GM12891 (cell line): ENCODE data around the gene MTA3. TPM values are rescaled to one million over a fixed set of nuclear protein-coding genes. Genes with fewer than 3 reads are reported as not detected.

Experiments
- DNase-seq: peaks from one replicate; pipeline ENCODE4 v3.0.0; 2011; ENCODE audit warnings: low spot score; ENCODE audit not compliant: insufficient read length
- FAIRE-seq: peaks from 2 replicates; lab custom pipeline; 2011; peaks lifted over from hg19 to GRCh38; lab: Jason Lieb, UNC
- PAX5 ChIP-seq: IDR thresholded peaks from 2 replicates; pipeline ENCODE4 v1.6.1; 2011; ENCODE audit warnings: low read length, moderate library complexity, mild to moderate bottlenecking; ENCODE audit not compliant: insufficient read depth, severe bottlenecking
- POLR2A ChIP-seq: IDR thresholded peaks from 2 replicates; pipeline ENCODE4 v1.6.1; 2011; ENCODE audit warnings: low read depth, low read length, control low read depth
- POLR2AphosphoS5 ChIP-seq: IDR thresholded peaks from 2 replicates; pipeline ENCODE4 v1.6.1; 2011; ENCODE audit warnings: low read depth, low read length, control low read depth
- POU2F2 ChIP-seq: IDR thresholded peaks from 2 replicates; pipeline ENCODE4 v1.6.1; 2011; ENCODE audit warnings: low read depth, mild to moderate bottlenecking, control low read depth, low read length, moderate library complexity
- SPI1 ChIP-seq: IDR thresholded peaks from 2 replicates; pipeline ENCODE4 v1.6.1; 2011; ENCODE audit warnings: low read depth, low read length, control low read depth
- TAF1 ChIP-seq: IDR thresholded peaks from 2 replicates; pipeline ENCODE4 v1.6.1; 2011; ENCODE audit warnings: low read depth, low read length, control low read depth
- polyA plus RNA-seq: library from polyadenylated mRNA; unstranded; fragments of >200 nt; gene quantifications from one replicate; pipeline ENCODE4 v1.2.1, GENCODE V29; 2012; ENCODE audit warnings: low read depth, missing spikeins, inconsistent platforms; ENCODE audit not compliant: missing spikeins

Gene MTA3
- 34.3 TPM for polyA plus RNA-seq

DNA sequence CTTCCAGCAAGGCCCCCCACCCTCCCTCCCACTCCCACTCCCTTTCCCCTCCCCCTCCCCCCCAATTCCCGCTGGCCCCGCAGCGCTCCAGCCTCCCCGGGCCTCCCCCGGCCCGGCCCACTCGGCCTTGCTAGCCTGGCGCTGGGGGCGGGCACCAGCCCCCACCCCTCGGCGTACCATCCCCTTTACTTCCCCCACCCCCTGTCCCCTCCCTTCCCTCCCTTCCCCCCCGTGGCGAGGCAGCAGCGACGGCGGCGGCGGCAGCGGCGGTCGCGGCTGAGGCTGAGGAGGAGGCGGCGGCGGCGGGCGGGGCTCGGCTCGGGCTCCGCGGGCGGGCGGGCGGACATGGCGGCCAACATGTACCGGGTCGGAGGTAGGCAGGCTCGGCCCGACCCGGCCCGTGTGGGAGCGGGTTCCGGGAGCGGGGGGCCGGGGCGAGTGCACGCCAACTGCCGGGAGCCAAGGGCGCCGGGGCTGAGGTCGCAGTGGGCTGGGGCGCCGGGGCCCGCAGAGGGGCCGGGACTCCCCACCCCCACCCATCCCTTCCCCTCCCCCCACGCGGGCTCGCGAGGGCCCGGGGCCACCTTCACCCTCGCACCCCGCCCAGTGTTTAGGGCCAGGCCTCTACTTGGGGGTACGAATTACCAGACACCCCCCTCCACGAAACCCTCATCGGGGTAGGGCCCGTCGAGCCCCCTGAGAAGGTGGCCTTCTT is at the start of gene MTA3:
Gene MTA3, plus strand, starts transcription at position 232 of the 715 bp plus-strand sequence. Its CDS starts 114 bp downstream, at position 346.
- TF ChIP-seq POLR2A (no peak), PAX5 (no peak), TAF1 (no peak), SPI1 (no peak), POLR2AphosphoS5 (no peak), POU2F2 (no peak)
- FAIRE-seq (peak; percentile 9), DNase-seq (peak; percentile 43)

DNA sequence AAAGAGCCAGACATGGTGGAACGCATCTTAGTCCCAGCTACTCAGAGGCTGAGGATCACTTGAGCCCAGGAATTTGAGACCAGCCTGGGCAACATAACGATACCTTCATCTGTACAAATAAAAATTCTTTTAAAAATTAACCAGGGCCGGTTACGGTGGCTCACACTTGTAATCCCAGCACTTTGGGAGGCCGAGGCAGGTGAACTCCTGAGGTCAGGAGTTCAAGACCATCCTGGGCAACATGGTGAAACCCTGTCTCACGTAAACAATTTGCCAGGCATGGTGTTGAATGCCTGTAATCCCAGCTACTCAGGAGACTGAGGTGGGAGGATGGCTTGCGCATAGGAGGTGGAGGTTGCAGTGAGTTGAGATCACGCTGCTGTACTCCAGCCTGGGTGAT is 48.8 kb upstream of the MTA3 start:
- DNase-seq (no peak), FAIRE-seq (no peak)
- TF ChIP-seq POLR2AphosphoS5 (no peak), SPI1 (no peak), POU2F2 (no peak), POLR2A (no peak), TAF1 (no peak), PAX5 (no peak)

DNA sequence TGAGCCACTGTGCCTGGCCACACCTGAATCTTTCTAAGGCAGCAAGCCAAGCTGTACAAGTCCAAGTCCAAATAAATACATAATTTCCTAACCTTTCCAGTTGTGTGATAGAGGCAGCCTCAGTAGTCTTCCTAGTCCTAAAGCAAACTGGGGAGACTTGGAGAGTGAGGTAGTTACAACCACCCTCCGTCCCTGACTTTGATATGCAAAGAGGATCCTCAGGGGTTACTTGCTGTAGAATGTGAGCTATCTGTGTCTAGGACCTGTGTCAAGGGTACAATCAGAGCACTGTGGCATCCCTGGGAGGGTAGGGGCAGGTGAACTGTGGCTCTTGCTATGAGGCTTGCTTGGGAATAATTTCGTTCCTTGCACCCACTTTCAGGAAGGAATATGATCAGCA is 46.4 kb upstream of the MTA3 start:
- DNase-seq (no peak), FAIRE-seq (no peak)
- no peak for TF ChIP-seq POLR2AphosphoS5
- TF ChIP-seq TAF1, result no peak
- no peak for TF ChIP-seq SPI1
- TF ChIP-seq PAX5, result no peak
- no peak for TF ChIP-seq POLR2A
- TF ChIP-seq POU2F2, result no peak

GRCh38 chr2:42523341-42523740 is 45.1 kb upstream of the MTA3 start:
- no peak for DNase-seq

GRCh38 chr2:42532397-42532796 is 36.0 kb upstream of the MTA3 start:
- TF ChIP-seq PAX5 (no peak), POU2F2 (no peak), SPI1 (no peak), TAF1 (no peak), POLR2AphosphoS5 (no peak)
- no peak for FAIRE-seq
- DNase-seq, result no peak

More at GRCh38 chr2:42523341-42523740, 45.1 kb upstream of the MTA3 start:
- FAIRE-seq, result no peak
- TF ChIP-seq POU2F2 (no peak), POLR2AphosphoS5 (no peak), POLR2A (no peak), TAF1 (no peak), SPI1 (no peak), PAX5 (no peak)

DNA sequence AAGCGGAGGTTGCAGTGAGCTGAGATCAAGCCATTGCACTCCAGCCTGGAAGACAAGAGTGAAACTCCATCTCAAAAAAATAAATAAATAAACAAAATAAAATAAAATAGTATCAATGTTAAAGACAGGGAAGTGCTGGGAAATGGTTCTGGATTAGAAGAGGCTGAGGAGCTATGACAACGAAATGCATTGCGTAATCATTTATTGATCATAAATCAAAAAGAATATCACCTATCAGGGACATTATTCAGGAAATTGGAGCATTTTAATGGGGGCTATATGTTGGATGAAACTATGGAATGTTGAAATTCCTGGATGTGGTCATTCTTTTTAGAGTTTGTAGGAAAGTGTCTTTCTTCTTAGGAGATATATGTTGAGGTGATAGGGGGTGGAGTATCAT is 30.9 kb upstream of the MTA3 start:
- DNase-seq, result no peak
- TF ChIP-seq POLR2AphosphoS5, result no peak
- TF ChIP-seq PAX5, result no peak
- no peak for TF ChIP-seq SPI1
- no peak for TF ChIP-seq POLR2A
- no peak for TF ChIP-seq TAF1
- no peak for TF ChIP-seq POU2F2
- FAIRE-seq, result no peak

GRCh38 chr2:42542871-42543270 is 25.6 kb upstream of the MTA3 start:
- no peak for FAIRE-seq
- DNase-seq, result no peak
- TF ChIP-seq TAF1 (no peak), POLR2A (no peak), SPI1 (no peak), POLR2AphosphoS5 (no peak), POU2F2 (no peak), PAX5 (no peak)

DNA sequence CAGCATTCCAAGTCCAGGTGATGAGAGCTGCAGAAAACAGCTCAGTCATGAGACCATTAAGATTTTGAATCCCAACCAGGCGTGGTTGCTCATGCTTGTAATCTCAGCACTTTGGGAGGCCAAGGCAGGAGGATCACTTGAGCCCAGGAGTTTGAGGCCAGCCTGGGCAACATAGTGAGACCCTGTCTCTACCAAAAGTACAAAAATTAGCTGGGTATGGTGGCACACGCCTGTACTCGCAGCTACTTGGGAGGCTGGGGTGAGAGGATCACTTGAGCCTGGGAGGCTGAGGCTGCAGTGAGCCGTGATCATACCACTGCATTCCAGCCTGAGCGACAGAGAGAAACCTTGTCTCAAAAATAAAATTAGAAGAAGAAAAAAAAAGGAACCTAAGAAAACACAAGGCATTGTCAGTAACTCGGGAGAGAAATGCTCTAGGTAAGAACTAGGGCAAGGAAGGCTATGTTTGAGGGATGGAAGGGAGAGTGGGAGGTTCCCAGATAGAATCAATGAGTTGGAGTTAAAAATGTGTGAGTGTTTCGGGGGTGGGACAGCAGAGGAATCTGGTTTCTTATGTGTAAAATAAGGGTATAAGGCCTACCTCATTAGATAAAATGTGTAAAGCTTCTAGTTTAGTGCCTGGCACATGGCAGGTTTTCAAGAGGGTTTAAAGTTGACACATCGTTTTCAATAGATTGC is 23.3 kb upstream of the MTA3 start:
- DNase-seq (no peak), FAIRE-seq (no peak)
- TF ChIP-seq POU2F2, result no peak

DNA sequence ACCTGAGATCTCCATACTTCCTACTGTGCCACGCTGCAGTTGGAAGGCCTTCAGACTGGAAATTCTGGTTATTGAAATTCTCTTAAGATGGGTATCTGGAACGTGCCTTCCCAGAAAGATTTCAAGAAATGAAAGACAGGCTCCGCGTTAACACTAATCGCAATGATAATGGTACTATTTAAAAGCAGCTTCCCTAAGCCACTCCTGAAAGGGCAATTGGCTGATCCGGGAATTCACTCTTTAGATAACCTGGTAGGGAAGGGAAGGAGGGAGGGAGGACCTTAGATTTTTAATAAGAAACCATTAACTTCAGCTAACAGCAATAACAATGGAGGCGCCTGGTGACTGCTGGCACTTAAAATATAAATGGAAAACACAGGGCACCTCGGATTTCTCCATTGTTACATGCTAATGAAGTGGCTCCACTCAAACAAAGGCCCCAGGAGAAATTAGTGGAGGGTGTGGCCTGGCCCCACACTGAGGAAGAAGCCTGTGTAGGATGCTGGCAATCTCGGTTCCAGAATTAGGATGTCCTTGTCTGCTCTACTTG is 22.5 kb upstream of the MTA3 start:
- FAIRE-seq (no peak), DNase-seq (no peak)
- no peak for TF ChIP-seq POLR2AphosphoS5
- no peak for TF ChIP-seq PAX5
- no peak for TF ChIP-seq TAF1
- TF ChIP-seq POLR2A, result no peak
- TF ChIP-seq SPI1, result no peak
- no peak for TF ChIP-seq POU2F2

DNA sequence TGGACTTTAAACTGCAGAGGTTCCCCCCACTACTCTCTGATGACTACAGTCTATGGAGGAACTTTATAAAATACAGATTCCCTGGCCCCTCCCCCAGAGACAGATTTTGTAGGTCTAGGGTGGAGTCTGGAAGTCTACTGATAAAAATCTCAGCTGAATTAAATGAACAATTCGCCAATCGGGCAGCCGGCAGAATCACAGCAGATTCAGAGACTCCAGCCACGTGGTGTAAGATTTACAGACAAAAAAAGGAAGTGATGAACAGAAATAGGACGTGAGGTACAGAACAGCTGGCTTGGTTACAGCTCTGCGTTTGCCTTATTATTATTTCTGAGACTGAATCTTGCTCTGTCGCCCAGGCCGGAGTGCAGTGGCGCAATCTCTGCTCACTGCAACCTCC is 21.4 kb upstream of the MTA3 start:
- DNase-seq (no peak), FAIRE-seq (peak; percentile 72)
- TF ChIP-seq SPI1, result peak; percentile 92
- TF ChIP-seq PAX5, result no peak
